LoVo (cell line): Measurements from ENCODE around the gene CDR2L.

Experiments
- DNase-seq: peaks from one replicate; pipeline ENCODE4 v3.0.0-alpha.2; 2016; ENCODE audit warnings: low spot score

Gene CDR2L

GRCh38 chr17:74987418-74987908, at the start of gene CDR2L:
Gene CDR2L, plus strand, starts transcription at chr17:74987632. Its CDS starts 412 bp downstream, at chr17:74988044.
- DNase-seq, result peak; percentile 93

- DNase-seq, result no peak
These were observed 49.1 kb upstream of the CDR2L start for GRCh38 chr17:74938194-74938950.

- DNase-seq, result no peak
These were observed 47.9 kb upstream of the CDR2L start for GRCh38 chr17:74939534-74939933.

- no peak for DNase-seq
These were observed 46.2 kb upstream of the CDR2L start for GRCh38 chr17:74941128-74941725.

- DNase-seq, result peak; percentile 84
These were observed 43.5 kb upstream of the CDR2L start for GRCh38 chr17:74943808-74944522.

GRCh38 chr17:74945543-74945942, 41.9 kb upstream of the CDR2L start:
- no peak for DNase-seq

GRCh38 chr17:74946641-74947040, 40.8 kb upstream of the CDR2L start:
- DNase-seq, result no peak

- DNase-seq, result no peak
These were observed 40.2 kb upstream of the CDR2L start for GRCh38 chr17:74947041-74947754.

- no peak for DNase-seq
These were observed 37.8 kb upstream of the CDR2L start for GRCh38 chr17:74949455-74950115.

- DNase-seq, result no peak
These were observed 37.2 kb upstream of the CDR2L start for GRCh38 chr17:74950207-74950606.

GRCh38 chr17:74951065-74951464, 36.4 kb upstream of the CDR2L start:
- DNase-seq, result no peak

GRCh38 chr17:74951680-74952421, 35.6 kb upstream of the CDR2L start:
- no peak for DNase-seq

- DNase-seq, result no peak
These were observed 34.9 kb upstream of the CDR2L start for GRCh38 chr17:74952431-74953133.

- DNase-seq, result no peak
These were observed 34.2 kb upstream of the CDR2L start for GRCh38 chr17:74953134-74953687.

GRCh38 chr17:74954115-74954514, 33.3 kb upstream of the CDR2L start:
- no peak for DNase-seq

- no peak for DNase-seq
These were observed 32.6 kb upstream of the CDR2L start for GRCh38 chr17:74954665-74955421.

GRCh38 chr17:74956093-74956492, 31.3 kb upstream of the CDR2L start:
- DNase-seq, result no peak

- DNase-seq, result peak; percentile 62
These were observed 29.3 kb upstream of the CDR2L start for GRCh38 chr17:74957935-74958740.
